NCI-H2107 (cell line): ENCODE measurements around the gene CDT1.

Experiments
- DNase-seq: peaks from one replicate; lab custom pipeline; 2025; lab: John Stamatoyannopoulos, UW

The CDT1 gene

GRCh38 chr16:88836791-88837190 is 33.2 kb downstream of the CDT1 start:
- DNase-seq, result no peak

GRCh38 chr16:88837806-88838205 is 34.2 kb downstream of the CDT1 start:
- no peak for DNase-seq

GRCh38 chr16:88838566-88838965 is 35.0 kb downstream of the CDT1 start:
- no peak for DNase-seq

GRCh38 chr16:88839026-88839529 is 35.5 kb downstream of the CDT1 start:
- no peak for DNase-seq

GRCh38 chr16:88839745-88840599 is 36.4 kb downstream of the CDT1 start:
- no peak for DNase-seq

GRCh38 chr16:88840600-88841215 is 37.1 kb downstream of the CDT1 start:
- no peak for DNase-seq

- no peak for DNase-seq
These were observed 38.1 kb downstream of the CDT1 start for GRCh38 chr16:88841521-88842307.

- DNase-seq, result no peak
These were observed 38.7 kb downstream of the CDT1 start for GRCh38 chr16:88842308-88842756.

- DNase-seq, result no peak
These were observed 39.2 kb downstream of the CDT1 start for GRCh38 chr16:88842806-88843205.

- DNase-seq, result no peak
These were observed 39.7 kb downstream of the CDT1 start for GRCh38 chr16:88843256-88843655.

GRCh38 chr16:88844419-88845036 is 40.9 kb downstream of the CDT1 start:
- no peak for DNase-seq

- no peak for DNase-seq
These were observed 42.5 kb downstream of the CDT1 start for GRCh38 chr16:88846088-88846487.

- no peak for DNase-seq
These were observed 44.1 kb downstream of the CDT1 start for GRCh38 chr16:88847654-88848053.

GRCh38 chr16:88848557-88848956 is 45.0 kb downstream of the CDT1 start:
- no peak for DNase-seq

- DNase-seq, result no peak
These were observed 47.1 kb downstream of the CDT1 start for GRCh38 chr16:88850531-88851199.

GRCh38 chr16:88851616-88852015 is 48.0 kb downstream of the CDT1 start:
- DNase-seq, result no peak

- DNase-seq, result no peak
These were observed 49.8 kb downstream of the CDT1 start for GRCh38 chr16:88853325-88853941.

- DNase-seq, result no peak
These were observed 50.9 kb downstream of the CDT1 start for GRCh38 chr16:88854306-88855111.

GRCh38 chr16:88855176-88855575 is 51.6 kb downstream of the CDT1 start:
- no peak for DNase-seq

- no peak for DNase-seq
These were observed 52.1 kb downstream of the CDT1 start for GRCh38 chr16:88855736-88856121.
